SK-N-SH (cell line): ENCODE measurements around the gene SRGAP1. TPM values are rescaled to one million over a fixed set of nuclear protein-coding genes. Genes with fewer than 3 reads are reported as not detected.

Source experiments
- CTCF ChIA-PET: fragments of 300-600, 350-600 bp; formaldehyde crosslinking; extraction: SDS; loops from one replicate; lab custom pipeline; 2021; lab: Yijun Ruan, JAX
- POLR2A ChIA-PET: fragments of 350-600 bp; sonication (Branson Sonifier 250); formaldehyde crosslinking; extraction: SDS; loops from one replicate; lab custom pipeline; 2020; ENCODE audit warnings: antibody characterized with exemption, inconsistent platforms; lab: Yijun Ruan, JAX
- DNase-seq: peaks from one replicate; pipeline ENCODE4 v3.0.0; 2012
- H2AFZ ChIP-seq: fragments of 200-600 bp; sonication (generic); 2 replicates; pipeline ENCODE4 v1.8.1; 2016; ENCODE audit warnings: antibody characterized with exemption, mild to moderate bottlenecking, low read depth
- H3F3A ChIP-seq: fragments of 200-600 bp; sonication (generic); replicated peaks from 2 replicates; pipeline ENCODE3; 2016; ENCODE audit warnings: antibody characterized with exemption, mild to moderate bottlenecking; ENCODE audit not compliant: insufficient read depth
- H3K27ac ChIP-seq, 2 experiments: fragments of 200-500 bp in 1 of 2; fragments of 200-600 bp in 1 of 2; sonication (Bioruptor generic) in 1 of 2; sonication (generic), shearing (Covaris generic) in 1 of 2; 2 replicates each; pipeline versions ENCODE4 v1.5.1 to v1.6.1; 2014 to 2016; ENCODE audit warnings: low read depth in 2 of 2, inconsistent platforms in 1 of 2, low read length in 1 of 2, mild to moderate bottlenecking in 1 of 2, mixed read lengths in 1 of 2
- H3K27me3 ChIP-seq: fragments of 200-600 bp; sonication (generic), shearing (Covaris generic); 2 replicates; pipeline ENCODE4 v1.6.1; 2016; ENCODE audit warnings: mixed run types; ENCODE audit not compliant: insufficient read depth
- H3K36me3 ChIP-seq, 2 experiments: fragments of 200-500 bp in 1 of 2; fragments of 200-600 bp in 1 of 2; sonication (Bioruptor generic) in 1 of 2; sonication (generic) in 1 of 2; replicated peaks in 1 of 2; 2 replicates each; pipeline versions ENCODE3 to v1.5.1; 2014 to 2016; ENCODE audit warnings: low read length in 1 of 2, mild to moderate bottlenecking in 1 of 2; ENCODE audit not compliant: insufficient read depth in 2 of 2, control insufficient read depth in 1 of 2
- H3K4me1 ChIP-seq, 2 experiments: fragments of 200-500 bp in 1 of 2; fragments of 200-600 bp in 1 of 2; sonication (Bioruptor generic) in 1 of 2; sonication (generic), shearing (Covaris generic) in 1 of 2; 2 replicates each; pipeline versions ENCODE4 v1.5.1 to v1.6.1; 2014 to 2016; ENCODE audit warnings: low read depth in 1 of 2, low read length in 1 of 2, mixed run types in 1 of 2; ENCODE audit not compliant: insufficient read depth in 2 of 2, control insufficient read depth in 1 of 2
- H3K4me2 ChIP-seq: fragments of 200-600 bp; sonication (generic), shearing (Covaris generic); 2 replicates; pipeline ENCODE4 v1.6.1; 2017; ENCODE audit warnings: mixed run types
- H3K4me3 ChIP-seq, 2 experiments: fragments of 200-500 bp in 1 of 2; fragments of 200-600 bp in 1 of 2; sonication (Bioruptor generic) in 1 of 2; sonication (generic), shearing (Covaris generic) in 1 of 2; 2 replicates each; pipeline versions ENCODE4 v1.5.1 to v1.8.1; 2014 to 2016; ENCODE audit warnings: low read depth in 2 of 2, inconsistent platforms in 1 of 2, low read length in 1 of 2, mild to moderate bottlenecking in 1 of 2, mixed read lengths in 1 of 2, moderate library complexity in 1 of 2
- H3K79me2 ChIP-seq: fragments of 200-600 bp; sonication (generic); 2 replicates; pipeline ENCODE4 v1.8.1; 2017; ENCODE audit warnings: mild to moderate bottlenecking; ENCODE audit not compliant: insufficient read depth
- H3K9ac ChIP-seq: fragments of 200-600 bp; sonication (generic); 2 replicates; pipeline ENCODE4 v1.6.1; 2017; ENCODE audit warnings: mixed run types
- H3K9me2 ChIP-seq: fragments of 200-600 bp; sonication (generic); 2 replicates; pipeline ENCODE4 v1.6.1; 2017; ENCODE audit warnings: mixed run types
- H3K9me3 ChIP-seq: fragments of 200-600 bp; sonication (generic); 2 replicates; pipeline ENCODE4 v1.6.1; 2017; ENCODE audit warnings: mixed run types, mild to moderate bottlenecking, moderate library complexity
- H4K20me1 ChIP-seq: fragments of 200-600 bp; sonication (generic); 2 replicates; pipeline ENCODE4 v1.6.1; 2017; ENCODE audit warnings: mild to moderate bottlenecking, mixed run types; ENCODE audit not compliant: insufficient read depth
- CHD2 ChIP-seq: fragments of 150-350 bp; IDR thresholded peaks from 2 replicates; pipeline ENCODE4 v1.6.1; 2018; ENCODE audit warnings: low read length; ENCODE audit not compliant: partially characterized antibody
- ELF1 ChIP-seq: IDR thresholded peaks from 2 replicates; pipeline ENCODE4 v1.4.0; 2012
- FOXM1 ChIP-seq: IDR thresholded peaks from 2 replicates; pipeline ENCODE4 v1.4.0; 2012; ENCODE audit warnings: low read depth, mild to moderate bottlenecking
- JUND ChIP-seq: IDR thresholded peaks from 2 replicates; pipeline ENCODE4 v1.4.0; 2012
- MEF2A ChIP-seq: IDR thresholded peaks from 2 replicates; pipeline ENCODE4 v1.4.0; 2012; ENCODE audit warnings: low read depth, borderline replicate concordance
- NFIC ChIP-seq: IDR thresholded peaks from 2 replicates; pipeline ENCODE4 v1.4.0; 2012; ENCODE audit warnings: borderline replicate concordance
- RAD21 ChIP-seq: IDR thresholded peaks from 2 replicates; pipeline ENCODE4 v1.6.1; 2012; ENCODE audit warnings: mild to moderate bottlenecking, low read length
- RCOR1 ChIP-seq: fragments of 150-350 bp; IDR thresholded peaks from 2 replicates; pipeline ENCODE4 v1.6.1; 2017; ENCODE audit warnings: antibody characterized with exemption, low read length
- SMC3 ChIP-seq: IDR thresholded peaks from 2 replicates; pipeline ENCODE4 v1.6.1; 2012; ENCODE audit warnings: low read depth, low read length, improper control_type of control experiment
- WGBS: methylation state at CpG from one replicate; pipeline ENCODE4 v1.1.6; 2017; ENCODE audit warnings: low lambda C conversion rate; 5-methylcytosine and 5-hydroxymethylcytosine counted together
- polyA plus RNA-seq, 3 experiments: library from polyadenylated mRNA; depleted of rRNA; stranded (reverse); fragments of >200 nt; gene quantifications; 2 replicates each; pipeline ENCODE4 v1.2.3, GENCODE V29; 2012
- TF ChIP-seq, protein P1 (sequence below): IDR thresholded peaks from 2 replicates; pipeline ENCODE4 v1.6.1; 2012; ENCODE audit warnings: mild to moderate bottlenecking, low read depth, low read length, moderate library complexity
- TF ChIP-seq, protein P2 (sequence below): IDR thresholded peaks from 2 replicates; pipeline ENCODE4 v1.4.0; 2012; ENCODE audit warnings: low read depth

SRGAP1 gene
- polyA plus RNA-seq, 1 of the 3 experiments (the other 2 are of a cell fraction), result 2.6 TPM

DNA sequence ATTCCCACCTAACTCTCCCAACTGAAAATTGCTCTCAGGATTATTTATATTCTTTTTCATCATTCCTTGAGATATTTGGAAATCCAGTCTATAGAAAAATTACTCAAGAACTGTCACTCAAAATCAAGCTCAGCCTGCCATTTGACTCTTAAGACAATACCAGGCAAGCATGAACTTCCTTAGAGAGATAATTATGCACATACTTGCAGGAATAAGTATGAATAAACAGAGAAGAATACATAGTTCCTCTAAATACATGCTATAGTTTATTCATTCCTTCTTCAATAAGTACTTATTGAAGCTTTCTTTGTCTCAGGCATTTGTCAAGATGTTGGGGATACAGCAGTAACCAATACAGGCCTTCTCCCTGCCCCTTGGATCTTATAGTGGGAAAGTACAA, 154.1 kb downstream of the SRGAP1 start (continued):
- TF ChIP-seq, protein P1, sequence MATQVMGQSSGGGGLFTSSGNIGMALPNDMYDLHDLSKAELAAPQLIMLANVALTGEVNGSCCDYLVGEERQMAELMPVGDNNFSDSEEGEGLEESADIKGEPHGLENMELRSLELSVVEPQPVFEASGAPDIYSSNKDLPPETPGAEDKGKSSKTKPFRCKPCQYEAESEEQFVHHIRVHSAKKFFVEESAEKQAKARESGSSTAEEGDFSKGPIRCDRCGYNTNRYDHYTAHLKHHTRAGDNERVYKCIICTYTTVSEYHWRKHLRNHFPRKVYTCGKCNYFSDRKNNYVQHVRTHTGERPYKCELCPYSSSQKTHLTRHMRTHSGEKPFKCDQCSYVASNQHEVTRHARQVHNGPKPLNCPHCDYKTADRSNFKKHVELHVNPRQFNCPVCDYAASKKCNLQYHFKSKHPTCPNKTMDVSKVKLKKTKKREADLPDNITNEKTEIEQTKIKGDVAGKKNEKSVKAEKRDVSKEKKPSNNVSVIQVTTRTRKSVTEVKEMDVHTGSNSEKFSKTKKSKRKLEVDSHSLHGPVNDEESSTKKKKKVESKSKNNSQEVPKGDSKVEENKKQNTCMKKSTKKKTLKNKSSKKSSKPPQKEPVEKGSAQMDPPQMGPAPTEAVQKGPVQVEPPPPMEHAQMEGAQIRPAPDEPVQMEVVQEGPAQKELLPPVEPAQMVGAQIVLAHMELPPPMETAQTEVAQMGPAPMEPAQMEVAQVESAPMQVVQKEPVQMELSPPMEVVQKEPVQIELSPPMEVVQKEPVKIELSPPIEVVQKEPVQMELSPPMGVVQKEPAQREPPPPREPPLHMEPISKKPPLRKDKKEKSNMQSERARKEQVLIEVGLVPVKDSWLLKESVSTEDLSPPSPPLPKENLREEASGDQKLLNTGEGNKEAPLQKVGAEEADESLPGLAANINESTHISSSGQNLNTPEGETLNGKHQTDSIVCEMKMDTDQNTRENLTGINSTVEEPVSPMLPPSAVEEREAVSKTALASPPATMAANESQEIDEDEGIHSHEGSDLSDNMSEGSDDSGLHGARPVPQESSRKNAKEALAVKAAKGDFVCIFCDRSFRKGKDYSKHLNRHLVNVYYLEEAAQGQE, result no peak
- TF ChIP-seq, protein P2, sequence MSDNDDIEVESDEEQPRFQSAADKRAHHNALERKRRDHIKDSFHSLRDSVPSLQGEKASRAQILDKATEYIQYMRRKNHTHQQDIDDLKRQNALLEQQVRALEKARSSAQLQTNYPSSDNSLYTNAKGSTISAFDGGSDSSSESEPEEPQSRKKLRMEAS, result no peak
- TF ChIP-seq MEF2A, result no peak

DNA sequence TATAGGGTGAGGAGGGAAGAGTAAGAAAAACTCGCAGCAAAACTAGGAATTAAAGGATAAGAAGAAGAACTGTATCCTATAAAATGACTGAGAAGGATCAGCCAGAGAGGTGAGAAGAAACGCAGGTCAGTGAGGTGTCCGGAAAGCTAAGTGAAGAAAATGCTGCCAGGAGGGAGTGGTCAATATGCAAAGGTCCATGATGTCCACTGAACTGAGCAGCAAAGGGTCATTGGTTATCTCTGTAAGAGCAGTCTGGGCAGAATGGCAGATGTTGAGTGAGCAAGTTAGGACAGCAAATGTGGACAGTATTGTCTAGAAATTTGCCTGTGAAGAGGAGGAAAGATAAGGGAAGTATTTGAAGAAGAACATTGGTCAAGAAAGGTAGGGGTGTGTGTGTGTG, 155.4 kb downstream of the SRGAP1 start:
- H4K20me1 ChIP-seq, result no peaks in the 10 kb centered on the region
- no peaks in the 10 kb centered on the region for H3K9me3 ChIP-seq
- ChIA-PET POLR2A (no interaction called here), CTCF (no interaction called here)
- H2AFZ ChIP-seq, result no peak overlapping the region
- H3K36me3 ChIP-seq, result peaks cover 0 to 8% of the 10 kb centered on the region in 2 experiments
- H3F3A ChIP-seq, result peaks cover 3% of the 10 kb centered on the region
- no peak overlapping the region for H3K9ac ChIP-seq
- no peak for DNase-seq
- H3K4me1 ChIP-seq, result peaks cover 2 to 8% of the 10 kb centered on the region in 2 experiments; a peak in 2 of 4 replicates
- H3K27me3 ChIP-seq, result no peaks in the 10 kb centered on the region
- no peak overlapping the region for H3K4me3 ChIP-seq
- H3K9me2 ChIP-seq, result no peaks in the 10 kb centered on the region
- no peak overlapping the region for H3K4me2 ChIP-seq
- TF ChIP-seq SMC3, result no peak
- TF ChIP-seq CHD2, result no peak
- TF ChIP-seq JUND, result no peak
- H3K27ac ChIP-seq, result no peak overlapping the region
- 92% methylated on average over 3 of the region's 3 CpGs for WGBS
- H3K79me2 ChIP-seq, result no peaks in the 10 kb centered on the region

DNA sequence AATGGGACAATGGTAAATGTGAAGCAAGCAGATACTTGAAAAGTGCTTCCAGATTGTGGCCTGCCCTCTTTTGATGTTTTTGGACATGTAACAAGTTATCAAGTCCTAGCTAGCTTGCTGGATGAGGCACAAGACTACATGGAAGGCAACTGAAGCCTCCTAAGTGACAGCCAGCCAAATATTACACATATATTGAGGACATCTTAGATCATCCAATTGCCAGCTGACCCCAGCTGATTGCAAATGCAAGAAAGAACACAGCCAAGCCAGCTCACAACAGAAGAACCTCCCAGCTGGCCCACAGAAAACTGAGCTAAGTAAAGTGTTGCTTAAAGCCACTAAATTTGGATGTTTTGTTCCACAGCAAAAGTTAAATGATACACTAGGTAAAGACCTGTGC, 156.9 kb downstream of the SRGAP1 start:
- TF ChIP-seq, protein P2, result no peak
- TF ChIP-seq RCOR1 (no peak), RAD21 (no peak), ELF1 (no peak), MEF2A (no peak), FOXM1 (no peak), NFIC (no peak)
- TF ChIP-seq, protein P1, result no peak
- TF ChIP-seq, all 33 proteins: peak for 0
- no peaks in the 10 kb centered on the region; a peak in 3 of 4 replicates for H3K4me1 ChIP-seq
- no peak for DNase-seq
- H3K27ac ChIP-seq, result no peak overlapping the region
- no peaks in the 10 kb centered on the region for H3K9me2 ChIP-seq
- POLR2A ChIA-PET, result no interaction called here
- H3K9ac ChIP-seq, result no peak overlapping the region
- H4K20me1 ChIP-seq, result no peaks in the 10 kb centered on the region
- no peak overlapping the region for H3K4me3 ChIP-seq
- H3K36me3 ChIP-seq, result peaks cover 0 to 8% of the 10 kb centered on the region in 2 experiments
- H3K27me3 ChIP-seq, result no peaks in the 10 kb centered on the region
- H3F3A ChIP-seq, result no peaks in the 10 kb centered on the region
- no peaks in the 10 kb centered on the region for H3K79me2 ChIP-seq
- H3K9me3 ChIP-seq, result no peaks in the 10 kb centered on the region
- CTCF ChIA-PET, result no interaction called here
- H3K4me2 ChIP-seq, result no peak overlapping the region
- no peak overlapping the region for H2AFZ ChIP-seq
